ENCODE measurements around the gene TMEM201.

DNA sequence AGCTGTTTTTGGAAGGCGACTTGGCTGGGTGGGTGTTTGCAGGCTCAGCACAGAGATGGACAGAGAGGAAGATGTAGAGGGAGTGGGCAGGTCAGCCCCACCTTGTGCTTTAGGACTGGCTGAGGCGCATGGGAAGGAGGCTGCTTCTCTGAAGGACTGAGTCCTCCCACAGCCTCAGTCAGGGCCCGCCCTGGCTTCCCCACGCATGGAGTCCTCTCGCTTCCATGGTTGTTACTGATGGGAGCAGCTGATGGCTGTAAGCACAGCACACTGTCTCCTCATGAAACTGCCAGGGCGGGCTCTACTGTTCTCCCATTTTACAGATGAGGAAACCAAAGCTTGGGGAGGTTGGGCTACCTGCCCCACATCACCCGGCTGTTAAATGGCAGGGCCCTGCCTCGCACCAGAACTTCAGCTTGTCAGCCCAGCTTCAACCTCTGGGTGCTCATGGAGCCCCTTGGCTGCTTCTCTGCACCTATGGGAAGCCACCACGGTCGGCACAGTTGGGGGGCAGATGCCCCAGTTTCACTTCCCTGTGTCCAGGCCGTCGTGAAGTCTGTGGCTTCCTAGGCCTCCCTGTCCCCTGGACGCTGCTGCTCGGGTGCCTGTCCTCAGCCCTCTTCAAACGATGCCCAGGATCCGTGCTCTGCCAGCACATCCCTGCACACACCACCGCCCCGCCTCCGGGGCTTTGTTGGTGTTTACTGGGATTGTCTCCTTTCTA, 2.4 kb downstream of the TMEM201 start:
- TF ChIP-seq, protein P1, sequence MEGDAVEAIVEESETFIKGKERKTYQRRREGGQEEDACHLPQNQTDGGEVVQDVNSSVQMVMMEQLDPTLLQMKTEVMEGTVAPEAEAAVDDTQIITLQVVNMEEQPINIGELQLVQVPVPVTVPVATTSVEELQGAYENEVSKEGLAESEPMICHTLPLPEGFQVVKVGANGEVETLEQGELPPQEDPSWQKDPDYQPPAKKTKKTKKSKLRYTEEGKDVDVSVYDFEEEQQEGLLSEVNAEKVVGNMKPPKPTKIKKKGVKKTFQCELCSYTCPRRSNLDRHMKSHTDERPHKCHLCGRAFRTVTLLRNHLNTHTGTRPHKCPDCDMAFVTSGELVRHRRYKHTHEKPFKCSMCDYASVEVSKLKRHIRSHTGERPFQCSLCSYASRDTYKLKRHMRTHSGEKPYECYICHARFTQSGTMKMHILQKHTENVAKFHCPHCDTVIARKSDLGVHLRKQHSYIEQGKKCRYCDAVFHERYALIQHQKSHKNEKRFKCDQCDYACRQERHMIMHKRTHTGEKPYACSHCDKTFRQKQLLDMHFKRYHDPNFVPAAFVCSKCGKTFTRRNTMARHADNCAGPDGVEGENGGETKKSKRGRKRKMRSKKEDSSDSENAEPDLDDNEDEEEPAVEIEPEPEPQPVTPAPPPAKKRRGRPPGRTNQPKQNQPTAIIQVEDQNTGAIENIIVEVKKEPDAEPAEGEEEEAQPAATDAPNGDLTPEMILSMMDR (IDR thresholded peaks at IDR 0.05) = no peak
- TF ChIP-seq EZH2phosphoT487 (IDR thresholded peaks at IDR 0.05) (no peak), EZH2 (IDR thresholded peaks at IDR 0.05) (no peak)
